ENCODE data around the gene CCR5.

DNA sequence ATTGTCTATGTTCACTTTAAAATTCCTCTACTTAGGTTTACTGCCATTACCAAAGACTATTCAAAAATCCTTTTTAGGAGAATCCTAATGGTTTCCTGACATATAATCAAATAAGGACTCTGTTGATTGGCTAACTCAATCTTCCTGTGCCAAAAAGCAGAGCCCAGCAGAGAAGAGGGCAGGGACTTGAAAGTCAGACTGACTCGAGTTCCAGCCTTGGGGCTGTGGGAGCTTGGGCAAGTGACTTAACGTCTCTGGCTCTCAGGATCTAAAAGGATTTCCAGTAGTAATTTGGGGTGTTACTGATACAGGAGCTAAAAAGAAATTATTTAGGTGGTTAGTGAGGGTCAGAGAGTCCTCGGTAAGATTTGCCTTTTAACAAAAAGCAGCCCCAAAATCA lies 10.9 kb downstream of the CCR5 start:
- TF ChIP-seq, protein P1, sequence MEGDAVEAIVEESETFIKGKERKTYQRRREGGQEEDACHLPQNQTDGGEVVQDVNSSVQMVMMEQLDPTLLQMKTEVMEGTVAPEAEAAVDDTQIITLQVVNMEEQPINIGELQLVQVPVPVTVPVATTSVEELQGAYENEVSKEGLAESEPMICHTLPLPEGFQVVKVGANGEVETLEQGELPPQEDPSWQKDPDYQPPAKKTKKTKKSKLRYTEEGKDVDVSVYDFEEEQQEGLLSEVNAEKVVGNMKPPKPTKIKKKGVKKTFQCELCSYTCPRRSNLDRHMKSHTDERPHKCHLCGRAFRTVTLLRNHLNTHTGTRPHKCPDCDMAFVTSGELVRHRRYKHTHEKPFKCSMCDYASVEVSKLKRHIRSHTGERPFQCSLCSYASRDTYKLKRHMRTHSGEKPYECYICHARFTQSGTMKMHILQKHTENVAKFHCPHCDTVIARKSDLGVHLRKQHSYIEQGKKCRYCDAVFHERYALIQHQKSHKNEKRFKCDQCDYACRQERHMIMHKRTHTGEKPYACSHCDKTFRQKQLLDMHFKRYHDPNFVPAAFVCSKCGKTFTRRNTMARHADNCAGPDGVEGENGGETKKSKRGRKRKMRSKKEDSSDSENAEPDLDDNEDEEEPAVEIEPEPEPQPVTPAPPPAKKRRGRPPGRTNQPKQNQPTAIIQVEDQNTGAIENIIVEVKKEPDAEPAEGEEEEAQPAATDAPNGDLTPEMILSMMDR (IDR thresholded peaks at IDR 0.05): no peak
- no peak for TF ChIP-seq POLR2A (IDR thresholded peaks at IDR 0.05)

Data from Peyer's patch (tissue), 4 donors.